ENCODE results near the gene TMEM53.
A peak's percentile ranks its signal among the peaks of the same experiment; 100 is the strongest.
"Not testable (repeated sequence)": the region's sequence is repeated elsewhere in the genome, so short reads cannot be mapped to it uniquely, and the experiment has no call there.

Gene TMEM53

DNA sequence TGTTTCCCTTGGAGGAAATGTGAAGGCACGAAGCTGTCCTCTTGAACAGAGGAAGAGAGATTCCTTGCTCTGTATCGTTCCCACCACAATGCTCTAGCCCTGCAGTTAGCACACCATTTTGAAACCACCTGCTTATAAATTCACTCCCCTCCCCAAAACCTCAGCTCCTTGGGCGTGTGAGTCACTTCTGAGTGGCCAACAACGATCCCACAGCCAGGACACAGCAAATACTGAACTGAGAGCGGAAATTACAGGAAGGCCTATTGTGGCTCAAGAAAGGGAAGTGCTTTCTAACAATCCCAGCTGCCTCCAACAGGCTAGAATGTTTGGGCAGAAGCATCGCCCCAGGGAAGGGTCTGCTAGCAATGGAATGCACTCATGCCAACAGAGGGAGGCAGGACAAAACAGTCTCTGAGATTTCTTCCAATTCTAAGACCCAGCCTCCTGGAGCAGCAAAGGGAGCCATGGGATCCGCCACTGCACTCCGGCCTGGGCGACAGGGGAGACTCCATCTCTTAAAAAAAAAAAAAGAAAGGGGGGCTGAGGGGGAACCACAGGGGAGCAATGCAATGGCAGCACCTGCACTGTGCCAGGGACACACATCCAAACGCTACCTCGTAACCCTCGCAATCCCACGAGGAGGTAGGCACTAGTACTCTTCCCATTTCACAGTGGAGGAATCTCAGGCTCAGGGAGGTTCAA, 1.9 kb downstream of the TMEM53 start:
- no peak for DNase-seq

GRCh38 chr1:44670751-44671640, 3.3 kb downstream of the TMEM53 start:
- peak; percentile 10 for DNase-seq

DNA sequence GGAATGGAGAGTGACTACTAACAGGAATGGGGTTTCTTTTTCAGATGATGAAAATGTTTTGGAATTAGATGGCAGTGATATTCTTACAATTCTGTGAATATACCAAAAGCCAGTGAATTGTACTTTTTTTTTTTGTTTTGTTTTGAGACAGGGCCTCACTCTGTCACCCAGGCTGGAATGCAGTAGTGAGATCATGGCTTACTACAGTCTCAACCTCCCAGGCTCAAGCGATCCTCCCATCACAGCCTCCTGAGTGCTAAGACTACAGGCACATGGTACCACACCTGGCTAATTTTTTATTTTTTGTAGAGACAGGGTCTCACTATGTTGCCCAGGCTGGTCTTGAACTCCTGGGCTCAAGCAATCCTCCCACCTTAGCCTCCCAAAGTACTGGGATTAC, 7.6 kb downstream of the TMEM53 start:
- DNase-seq = not testable (repeated sequence)

GRCh38 chr1:44664730-44665370, 9.4 kb downstream of the TMEM53 start:
- DNase-seq = no peak

DNA sequence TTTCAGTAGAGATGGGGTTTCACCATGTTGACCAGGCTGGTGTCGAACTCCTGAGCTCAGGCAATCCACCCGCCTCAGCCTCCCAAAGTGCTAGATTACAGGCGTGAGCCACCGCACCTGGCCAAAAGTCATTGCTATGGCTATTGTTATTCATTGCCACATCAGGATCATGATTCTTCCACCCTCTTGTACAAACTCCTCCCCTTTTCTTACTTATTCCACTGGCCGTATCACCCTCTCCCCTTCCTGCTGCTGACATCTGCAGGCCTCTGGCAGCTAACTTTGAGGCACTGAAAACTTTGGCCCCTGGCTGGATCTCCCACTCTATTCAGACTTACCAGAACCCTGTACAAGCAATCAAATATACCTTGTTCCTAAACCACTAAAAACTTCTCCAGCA, 10.9 kb downstream of the TMEM53 start:
- DNase-seq = no peak

DNA sequence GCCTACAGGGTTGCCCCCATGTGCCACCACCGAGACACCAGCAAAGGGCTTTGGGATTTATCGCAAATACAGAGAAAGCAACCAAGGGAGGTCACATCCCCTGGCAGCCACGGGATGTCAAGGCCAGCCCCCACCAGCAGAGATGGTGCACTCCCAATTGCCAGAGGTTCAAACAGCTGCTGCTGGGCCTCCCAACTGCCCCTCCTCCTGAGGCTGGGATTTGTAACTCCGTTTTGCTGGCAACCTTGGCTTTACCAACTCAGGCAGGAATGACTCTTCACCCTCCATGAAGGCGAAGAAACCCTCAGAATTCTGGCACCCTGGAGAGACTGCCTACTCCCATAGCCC, 11.6 kb downstream of the TMEM53 start:
- DNase-seq = no peak

DNA sequence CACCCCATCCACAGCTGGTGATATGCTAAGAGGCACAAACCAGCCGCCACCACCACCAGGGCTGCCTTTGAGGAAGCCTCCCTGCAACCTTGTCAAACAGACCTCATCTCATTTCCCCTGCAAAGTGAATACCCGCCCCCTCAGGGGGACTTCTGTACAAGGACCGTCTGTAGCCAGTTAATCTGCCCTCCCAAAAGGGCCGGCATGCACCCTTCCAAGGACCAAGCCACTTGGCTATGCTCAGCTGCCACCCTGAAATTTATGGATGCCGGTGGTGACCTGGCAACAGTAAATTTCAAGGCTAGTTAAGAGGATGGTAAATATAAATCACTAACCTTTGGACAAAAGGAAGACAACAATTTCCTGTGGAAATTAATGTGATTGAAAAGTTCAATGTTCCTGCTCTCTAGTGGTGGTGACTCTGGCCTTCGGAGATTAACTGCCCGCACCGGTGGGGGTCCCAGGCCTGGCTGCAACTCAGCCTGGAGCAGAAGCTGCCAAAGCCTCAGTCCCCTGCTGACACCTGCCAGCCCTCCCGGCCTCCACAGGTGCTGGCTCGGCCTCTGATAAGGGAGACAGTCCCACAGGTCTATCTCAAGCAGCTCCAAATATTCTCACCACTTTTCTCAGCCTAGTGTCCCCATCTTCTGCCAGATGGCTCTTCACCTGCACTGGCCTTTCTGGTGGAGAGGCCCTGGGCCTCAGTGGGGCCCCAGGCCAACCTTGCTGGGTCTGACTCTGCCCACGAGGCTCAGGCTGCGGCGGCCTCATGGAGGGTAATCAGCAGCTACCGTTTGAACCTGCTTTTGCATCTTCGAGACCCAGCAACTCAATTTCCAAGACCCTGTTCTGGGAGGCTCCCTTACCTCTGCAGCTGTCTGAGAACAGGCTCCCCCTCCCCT, 12.2 kb downstream of the TMEM53 start:
- DNase-seq = no peak

DNA sequence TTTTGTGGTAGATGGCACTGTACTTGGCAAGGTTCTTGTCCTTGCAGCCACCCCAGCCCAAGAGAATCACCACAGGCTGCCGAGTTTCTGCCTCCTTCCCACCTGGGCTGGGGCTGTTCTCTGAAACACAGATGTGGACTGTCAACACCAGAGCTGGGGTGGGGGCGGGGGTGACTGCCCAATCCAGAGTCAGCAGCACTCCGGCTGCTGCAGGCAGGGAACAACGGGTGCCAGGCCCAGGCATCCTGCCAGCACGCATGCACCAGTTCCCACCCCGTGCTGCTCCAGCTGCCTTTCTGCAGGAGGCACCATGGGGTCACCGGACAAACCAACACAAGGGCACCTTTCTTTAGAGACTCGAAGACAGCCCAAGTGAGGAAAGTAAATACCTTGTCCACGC, 14.1 kb downstream of the TMEM53 start:
- no peak for DNase-seq

DNA sequence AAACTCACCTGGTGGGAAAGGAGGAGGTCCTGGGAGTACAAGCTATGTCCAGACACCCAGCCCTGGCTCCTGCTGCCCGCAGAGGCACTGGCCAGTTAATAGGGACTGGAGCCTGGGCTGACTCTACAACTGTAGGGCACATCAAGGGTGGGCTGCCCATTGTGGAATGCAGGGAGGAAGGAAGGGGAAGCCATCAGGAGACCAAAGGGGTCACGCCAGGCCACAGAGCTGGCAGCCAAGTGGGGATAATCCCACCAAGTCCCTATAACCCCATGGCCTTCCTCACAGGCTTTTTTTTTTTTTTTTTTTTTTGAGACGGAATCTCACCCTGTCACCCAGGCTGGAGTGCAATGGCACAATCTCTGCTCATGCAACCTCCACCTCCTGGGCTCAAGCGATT, 14.7 kb downstream of the TMEM53 start:
- DNase-seq = no peak

DNA sequence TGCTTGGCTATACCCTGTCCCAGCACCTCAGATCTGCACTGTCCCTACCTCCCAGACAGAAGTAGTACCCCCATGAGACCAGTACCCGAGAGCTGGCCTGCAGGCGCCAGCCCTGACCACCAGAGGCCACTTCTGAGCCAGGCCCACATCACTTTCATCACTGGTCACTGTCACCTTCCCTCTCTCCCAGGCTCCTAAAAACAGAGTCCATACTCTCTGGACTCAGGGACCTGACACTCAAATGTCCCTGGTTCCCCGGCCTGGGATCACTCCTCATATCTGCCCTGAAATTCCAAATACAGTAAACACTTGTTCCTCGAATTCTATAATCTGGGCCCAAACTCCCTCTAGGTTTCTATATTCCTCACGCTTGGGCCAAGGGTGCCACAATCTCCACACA, 18.7 kb downstream of the TMEM53 start:
- no peak for DNase-seq

DNA sequence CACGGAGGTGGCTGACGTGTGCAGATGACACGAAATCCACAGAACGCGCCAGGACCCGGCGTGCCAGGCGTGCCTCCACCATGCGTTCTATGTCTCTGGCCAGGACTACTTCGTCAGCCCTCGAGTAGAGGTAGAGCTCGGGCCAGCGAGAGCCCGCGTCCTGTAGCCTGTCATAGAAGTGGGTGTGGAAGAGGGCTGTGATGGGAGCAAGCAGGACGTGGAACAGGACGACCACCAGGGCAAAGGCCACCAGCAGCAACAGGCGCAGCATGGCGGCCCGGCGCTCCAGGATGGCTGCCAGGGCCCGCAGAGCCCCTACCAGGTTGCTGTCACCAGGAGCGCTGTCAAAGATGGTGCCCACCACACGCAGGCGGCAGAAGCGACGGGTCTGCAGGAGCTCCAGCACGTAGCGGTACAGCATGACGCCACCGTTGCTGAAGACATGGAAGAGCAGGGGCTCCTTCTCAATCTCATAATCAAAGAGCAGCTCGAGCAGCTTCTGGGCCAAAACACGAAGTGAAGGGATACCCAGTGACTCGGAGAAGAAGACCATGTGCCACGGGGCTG, 19.6 kb downstream of the TMEM53 start:
- no peak for DNase-seq

DNA sequence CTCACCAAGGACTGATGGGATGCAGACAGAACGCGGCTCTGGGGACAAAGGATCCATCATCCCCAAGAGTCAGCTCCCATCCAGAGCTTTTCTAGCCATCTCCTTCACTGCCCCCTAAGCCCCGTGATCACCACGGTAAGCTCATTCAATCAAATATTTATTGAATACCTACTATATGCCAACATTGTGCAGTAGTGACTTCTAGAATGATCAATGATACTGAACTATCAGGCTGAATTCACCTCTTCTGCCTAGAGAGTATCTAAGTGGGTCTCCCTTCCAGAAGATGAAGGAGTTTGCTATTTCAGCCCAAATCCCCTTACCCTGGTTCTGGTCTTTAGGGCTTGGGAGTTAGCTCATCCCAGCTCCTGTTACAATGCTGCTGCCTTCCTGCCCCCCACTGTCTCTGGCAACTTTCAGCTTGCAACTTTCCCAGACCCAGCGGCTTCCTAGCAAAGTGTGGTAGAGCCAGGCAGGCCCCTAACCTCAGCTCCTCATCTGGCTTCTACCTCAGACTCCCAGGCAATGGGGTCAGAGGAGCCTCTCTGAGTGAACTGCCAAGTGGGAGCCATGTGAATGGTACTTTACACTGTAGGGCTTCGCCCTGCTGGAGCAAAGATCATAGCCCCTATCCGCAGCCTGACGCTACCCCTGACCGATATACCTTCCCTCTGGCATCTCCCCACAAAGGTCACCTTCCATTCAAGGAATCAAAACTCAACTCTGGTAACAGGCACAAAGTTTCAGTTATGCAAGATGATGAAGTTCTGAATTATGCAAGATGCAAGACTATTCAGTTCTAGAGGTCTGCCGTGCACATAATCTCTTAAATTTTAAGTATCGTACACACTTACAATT, 20.9 kb downstream of the TMEM53 start:
- no peak for DNase-seq

GRCh38 chr1:44652445-44653106, 21.7 kb downstream of the TMEM53 start:
- DNase-seq = peak; percentile 79

GRCh38 chr1:44651069-44651468, 23.2 kb downstream of the TMEM53 start:
- DNase-seq = no peak

GRCh38 chr1:44650159-44650831, 24.0 kb downstream of the TMEM53 start:
- DNase-seq = no peak

DNA sequence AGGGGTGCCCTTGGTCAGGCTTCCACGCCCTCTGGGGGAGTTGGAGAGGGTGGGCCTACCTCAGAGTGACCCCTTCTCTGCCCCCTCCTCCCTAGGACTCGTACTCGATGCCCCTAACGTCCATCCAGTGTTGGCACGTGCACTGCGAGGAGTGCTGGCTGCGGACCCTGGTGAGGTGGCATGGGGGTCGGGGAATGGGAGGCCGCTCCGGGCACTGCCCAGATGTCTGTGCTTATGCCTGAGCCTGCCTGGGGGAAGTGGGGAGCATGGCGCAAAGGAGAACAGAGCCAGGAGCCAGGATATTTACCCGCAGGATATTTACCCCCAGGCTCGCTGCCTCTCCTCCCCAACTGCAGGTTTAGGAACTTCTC, 24.5 kb downstream of the TMEM53 start:
- DNase-seq = no peak

- no peak for DNase-seq
Measured at GRCh38 chr1:44648529-44649250, 25.6 kb downstream of the TMEM53 start.

DNA sequence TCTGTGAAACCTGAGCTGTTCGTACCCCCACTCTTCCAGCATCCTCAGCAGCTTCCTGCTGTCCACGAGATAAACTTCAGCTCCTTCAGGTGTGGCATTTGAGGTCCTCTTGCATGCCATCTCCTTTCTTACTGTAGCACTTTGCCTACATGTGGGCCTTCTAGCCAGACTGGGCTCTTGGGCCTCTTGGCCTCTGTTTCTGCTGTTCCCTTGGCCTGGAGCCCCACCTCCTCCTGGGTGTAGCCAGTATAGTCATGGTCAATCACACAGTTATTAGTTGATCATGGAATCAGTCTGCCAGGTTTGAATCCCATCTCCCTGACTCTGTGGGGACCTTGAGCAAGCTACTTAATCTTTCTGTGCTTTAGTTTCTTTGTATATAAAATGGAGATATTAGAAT, 26.4 kb downstream of the TMEM53 start:
- no peak for DNase-seq

DNA sequence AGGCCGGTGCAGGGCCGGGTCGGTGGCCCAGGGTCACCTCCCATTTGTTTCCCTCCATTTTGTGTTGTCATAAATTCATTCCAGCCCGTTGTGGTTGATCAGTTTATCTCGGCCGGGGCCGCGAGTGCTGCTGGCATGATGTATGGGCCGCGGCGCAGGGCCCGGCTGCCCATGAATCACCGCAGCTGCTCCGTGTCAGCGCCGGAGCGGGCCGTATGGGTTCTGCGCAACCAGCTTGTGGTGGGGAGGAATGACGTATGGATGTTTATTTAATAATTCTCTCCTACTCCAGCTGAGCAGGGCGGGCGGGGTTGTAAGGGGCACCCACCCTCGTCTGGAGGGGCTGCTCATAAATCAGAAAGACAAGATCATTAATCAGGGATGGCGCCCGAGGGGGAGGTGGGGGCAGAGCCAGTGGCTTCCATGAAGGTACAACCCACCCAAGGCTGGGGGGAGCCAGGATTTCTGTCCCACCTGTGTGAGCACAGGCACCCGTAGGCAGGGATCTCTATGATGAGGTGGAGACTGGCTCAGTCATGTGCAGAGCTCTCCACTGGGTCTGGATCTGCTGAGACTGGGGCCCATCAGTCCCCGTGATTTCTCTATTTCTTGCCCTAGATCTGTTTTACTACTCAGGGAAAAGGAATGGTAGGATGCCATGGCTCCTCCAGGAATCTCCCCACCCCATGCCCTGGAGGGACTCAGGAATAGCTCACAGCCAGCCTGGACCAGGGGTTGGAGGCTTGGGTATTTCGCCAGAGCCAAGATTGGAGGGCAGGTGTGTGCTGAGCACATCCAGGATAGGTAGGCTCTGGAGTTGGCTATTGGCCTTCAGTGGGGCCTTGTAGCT, 27.8 kb downstream of the TMEM53 start:
- no peak for DNase-seq
